HL-60 (cell line): ENCODE data around the gene SLC9A7.

Source experiments
- DNase-seq, 2 experiments: peaks; one replicate each; pipeline ENCODE4 v3.0.0-alpha.2; 2010 to 2020; ENCODE audit warnings: low read depth in 1 of 2, low spot score in 1 of 2
- H3K27ac ChIP-seq: fragments of 250-450 bp; sonication (Bioruptor Pico); replicated peaks from 2 replicates; pipeline ENCODE4 v1.5.1; 2020; ENCODE audit warnings: mild to moderate bottlenecking, moderate library complexity
- H3K27me3 ChIP-seq: fragments of 250-450 bp; sonication (Bioruptor Pico); 2 replicates; pipeline ENCODE4 v1.5.1; 2021; ENCODE audit warnings: mild to moderate bottlenecking, moderate library complexity; ENCODE audit not compliant: insufficient read depth, poor library complexity, severe bottlenecking
- H3K4me3 ChIP-seq: replicated peaks from 2 replicates; pipeline ENCODE4 v1.5.1; 2011; ENCODE audit warnings: mild to moderate bottlenecking, control low read depth, low read length; ENCODE audit not compliant: insufficient read depth
- CTCF ChIP-seq: IDR thresholded peaks from one replicate; pipeline ENCODE4 v1.5.1; 2011; ENCODE audit warnings: low read length, control low read depth, inconsistent platforms; ENCODE audit not compliant: insufficient read depth
- GABPA ChIP-seq: IDR thresholded peaks from 2 replicates; pipeline ENCODE4 v1.6.1; 2012; ENCODE audit warnings: low read depth
- POLR2AphosphoS5 ChIP-seq: IDR thresholded peaks from 2 replicates; pipeline ENCODE4 v1.6.1; 2012; ENCODE audit warnings: low read depth
- REST ChIP-seq: IDR thresholded peaks from 2 replicates; pipeline ENCODE4 v1.6.1; 2012; ENCODE audit warnings: low read depth; ENCODE audit not compliant: insufficient replicate concordance
- SPI1 ChIP-seq: IDR thresholded peaks from 2 replicates; pipeline ENCODE4 v1.6.1; 2012; ENCODE audit warnings: low read depth, mild to moderate bottlenecking, borderline replicate concordance

SLC9A7 gene

DNA sequence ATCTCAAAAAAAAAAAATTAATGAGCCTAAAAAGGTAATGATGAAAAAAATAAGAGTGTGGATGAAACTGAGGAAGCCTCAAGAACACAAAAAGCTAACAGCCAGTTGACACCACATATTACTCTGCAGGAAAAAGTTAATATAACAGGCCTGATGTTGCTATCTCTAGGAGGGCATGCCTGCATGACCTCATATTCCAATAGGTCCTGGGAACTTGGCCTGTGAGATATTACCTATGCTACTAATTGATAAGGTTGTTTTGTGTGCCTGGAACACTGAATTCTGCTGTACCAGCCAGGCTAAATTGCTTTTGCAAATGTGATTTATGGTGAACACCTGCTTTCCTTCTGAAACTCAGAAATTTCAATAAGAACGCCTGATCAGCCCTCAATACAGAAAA lies 15.9 kb downstream of the SLC9A7 start:
- Histone ChIP-seq H3K27ac (no peak overlapping the region), H3K4me3 (no peak overlapping the region), H3K27me3 (no peaks in the 10 kb centered on the region)
- TF ChIP-seq REST (no peak), POLR2AphosphoS5 (no peak), CTCF (no peak), GABPA (no peak), SPI1 (no peak)
- no peak for DNase-seq

DNA sequence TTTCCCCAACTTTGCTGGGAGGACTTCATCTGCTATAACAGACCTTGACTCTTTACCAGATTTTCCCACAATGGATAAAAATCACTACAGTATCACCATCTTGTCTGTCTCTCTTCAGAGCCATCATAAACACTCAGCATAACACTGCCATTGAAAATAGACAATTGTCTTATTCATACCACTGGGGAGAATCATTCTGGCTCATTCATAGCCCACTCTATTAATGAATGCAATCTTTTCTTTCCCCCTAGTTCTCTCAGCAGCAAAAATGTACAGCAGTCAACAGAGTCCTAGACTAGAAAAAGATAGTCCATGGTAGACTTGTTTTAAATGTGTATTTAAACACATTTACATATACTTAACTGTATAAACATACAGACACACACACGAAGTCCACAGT lies 19.2 kb downstream of the SLC9A7 start:
- no peak overlapping the region for H3K27ac ChIP-seq
- no peak for DNase-seq
- H3K4me3 ChIP-seq, result no peak overlapping the region
- H3K27me3 ChIP-seq, result no peaks in the 10 kb centered on the region
- TF ChIP-seq REST (no peak), SPI1 (no peak), POLR2AphosphoS5 (no peak), CTCF (no peak), GABPA (no peak)

DNA sequence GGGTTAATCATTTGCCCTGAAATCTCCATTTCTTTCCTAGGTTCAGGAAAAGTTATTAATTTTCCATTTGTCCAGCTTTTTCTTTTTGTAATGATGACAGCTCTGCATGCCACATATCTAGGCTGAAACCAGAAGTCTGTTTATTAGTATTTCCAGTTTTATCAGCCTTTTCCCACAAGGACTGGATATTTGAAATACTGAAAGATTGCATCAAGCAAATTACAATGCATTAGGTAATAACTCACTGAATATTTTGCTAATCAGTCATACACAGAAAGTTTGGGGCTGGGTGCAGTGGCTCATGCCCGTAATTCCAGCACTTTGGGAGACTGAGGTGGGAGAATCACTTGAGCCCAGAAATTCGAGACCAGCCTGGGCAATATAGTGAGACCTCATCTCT lies 21.5 kb downstream of the SLC9A7 start:
- Histone ChIP-seq H3K27me3 (no peaks in the 10 kb centered on the region), H3K4me3 (no peak overlapping the region), H3K27ac (no peak overlapping the region)
- DNase-seq, result no peak
- TF ChIP-seq POLR2AphosphoS5, result no peak
- no peak for TF ChIP-seq GABPA
- TF ChIP-seq CTCF, result no peak

GRCh38 chrX:46737041-46737440 lies 21.9 kb downstream of the SLC9A7 start:
- Histone ChIP-seq H3K27ac (no peak overlapping the region), H3K4me3 (no peak overlapping the region), H3K27me3 (no peaks in the 10 kb centered on the region)
- DNase-seq, result no peak
- TF ChIP-seq GABPA (no peak), CTCF (no peak), REST (no peak)
